ENCODE measurements around the gene THAP11. TPM values are rescaled to one million over a fixed set of nuclear protein-coding genes. Genes with fewer than 3 reads are reported as not detected.
"Not testable (repeated sequence)": the region's sequence is repeated elsewhere in the genome, so short reads cannot be mapped to it uniquely, and the experiment has no call there.

The THAP11 gene
- total RNA-seq, 1 donor from 2014 or later = 21.7 TPM

GRCh38 chr16:67862623-67863583 is 20.8 kb downstream of the THAP11 start:
- DNase-seq = no peak

GRCh38 chr16:67864044-67864443 is 21.9 kb downstream of the THAP11 start:
- DNase-seq = not testable (repeated sequence)

- DNase-seq = no peak
Measured at GRCh38 chr16:67864594-67864993, 22.5 kb downstream of the THAP11 start.

- no peak for DNase-seq
Measured at GRCh38 chr16:67865318-67865717, 23.2 kb downstream of the THAP11 start.

- no peak for DNase-seq
Measured at GRCh38 chr16:67868290-67868689, 26.2 kb downstream of the THAP11 start.

GRCh38 chr16:67869653-67870052 is 27.5 kb downstream of the THAP11 start:
- no peak for DNase-seq

GRCh38 chr16:67871256-67871655 is 29.1 kb downstream of the THAP11 start:
- DNase-seq = no peak

- DNase-seq = no peak
Measured at GRCh38 chr16:67872131-67872630, 30.1 kb downstream of the THAP11 start.

GRCh38 chr16:67872631-67873434 is 30.7 kb downstream of the THAP11 start, which contains the start of gene EDC4:
Gene EDC4, plus strand, starts transcription at chr16:67873052. Its CDS starts 210 bp downstream, at chr16:67873262.
- peak; percentile 59 for DNase-seq

GRCh38 chr16:67873435-67874370 is 31.6 kb downstream of the THAP11 start:
- no peak for DNase-seq

GRCh38 chr16:67874372-67874771 is 32.3 kb downstream of the THAP11 start:
- DNase-seq = no peak

GRCh38 chr16:67877064-67877463 is 34.9 kb downstream of the THAP11 start:
- DNase-seq = no peak

GRCh38 chr16:67878232-67878631 is 36.1 kb downstream of the THAP11 start:
- DNase-seq = no peak

- DNase-seq = no peak
Measured at GRCh38 chr16:67878846-67879245, 36.7 kb downstream of the THAP11 start.

GRCh38 chr16:67879462-67879861 is 37.3 kb downstream of the THAP11 start:
- no peak for DNase-seq

- no peak for DNase-seq
Measured at GRCh38 chr16:67879936-67880335, 37.8 kb downstream of the THAP11 start.

GRCh38 chr16:67880584-67880983 is 38.5 kb downstream of the THAP11 start:
- DNase-seq = no peak

GRCh38 chr16:67881621-67882161 is 39.6 kb downstream of the THAP11 start:
- DNase-seq = no peak

- peak; percentile 17 for DNase-seq
Measured at GRCh38 chr16:67882374-67883145, 40.4 kb downstream of the THAP11 start.

GRCh38 chr16:67883146-67883871 is 41.2 kb downstream of the THAP11 start:
- DNase-seq = no peak
